Activated CD8-positive, alpha-beta T cell treated with anti-CD3 and anti-CD28 coated beads for 36 hours (primary cell): ENCODE measurements around the gene COPS2. TPM values are rescaled to one million over a fixed set of nuclear protein-coding genes. Genes with fewer than 3 reads are reported as not detected.
"Not testable (repeated sequence)": the region's sequence is repeated elsewhere in the genome, so short reads cannot be mapped to it uniquely, and the experiment has no call there.

Experiments used
- ATAC-seq: fragments of 200-7000 bp; cut with Tn5 transposase; one replicate; pipeline ENCODE4 v1.10.0; 2021; ENCODE audit warnings: mild to moderate bottlenecking, moderate library complexity
- CTCF ChIA-PET: fragments of 350-600 bp; sonication (Branson Sonifier 250); formaldehyde crosslinking; loops from one replicate; lab custom pipeline; 2021; ENCODE audit warnings: antibody characterized with exemption; lab: Charles Lee
- POLR2A ChIA-PET: fragments of 350-600 bp; sonication (Branson Sonifier 250); formaldehyde crosslinking; loops from one replicate; lab custom pipeline; 2021; ENCODE audit warnings: antibody characterized with exemption; lab: Charles Lee
- DNase-seq: peaks from one replicate; pipeline ENCODE4 v3.0.0-alpha.2; 2020
- H3K27ac Mint-ChIP-seq: one replicate; pipeline ENCODE4 v1.8.0; 2021; ENCODE audit warnings: mild to moderate bottlenecking, mixed read lengths
- H3K27me3 Mint-ChIP-seq: one replicate; pipeline ENCODE4 v1.8.0; 2021; ENCODE audit warnings: mixed read lengths
- H3K36me3 Mint-ChIP-seq: one replicate; pipeline ENCODE4 v1.8.0; 2021; ENCODE audit warnings: low read depth, mixed read lengths
- H3K4me1 Mint-ChIP-seq: one replicate; pipeline ENCODE4 v1.8.0; 2021; ENCODE audit warnings: low read depth, mixed read lengths
- H3K4me3 Mint-ChIP-seq: one replicate; pipeline ENCODE4 v1.8.0; 2021; ENCODE audit warnings: mild to moderate bottlenecking, moderate library complexity, mixed read lengths
- H3K9me3 Mint-ChIP-seq: one replicate; pipeline ENCODE4 v1.8.0; 2021; ENCODE audit warnings: mixed read lengths
- intact Hi-C: fragments of 100-400 bp; cut with micrococcal nuclease; formaldehyde crosslinking; loops from one replicate; pipeline ENCODE4 v1.10.0; 2022
- total RNA-seq, 2 experiments: library from RNA; stranded (reverse); gene quantifications; one replicate each; pipeline ENCODE4 v1.2.3, GENCODE V29; 2021
- TF ChIP-seq, protein P1 (sequence below): fragments of 200-600 bp; IDR thresholded peaks from one replicate; pipeline ENCODE4 v1.8.0; 2022; ENCODE audit warnings: antibody characterized with exemption, mild to moderate bottlenecking

The COPS2 gene
- total RNA-seq, 2 experiments from 2014 or later, result 85.0 to 85.8 TPM

DNA sequence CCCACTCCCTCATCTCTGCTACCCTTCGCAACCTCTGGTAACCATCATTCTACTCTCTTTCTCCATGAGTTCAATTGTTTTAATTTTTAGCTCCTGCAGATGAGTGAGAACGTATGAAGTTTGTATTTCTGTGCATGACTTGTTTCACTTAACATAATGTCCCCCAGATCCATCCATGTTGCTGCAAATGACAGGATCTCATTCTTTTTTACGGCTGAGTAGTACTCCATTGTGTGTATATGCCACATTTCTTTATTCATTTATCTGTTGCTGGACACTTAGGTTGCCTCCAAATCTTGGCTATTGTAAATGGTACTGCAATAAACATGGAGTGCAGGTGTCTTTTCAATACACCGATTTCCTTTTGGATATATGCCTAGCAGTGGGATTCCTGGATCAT lies 26.7 kb upstream of the COPS2 start:
- CTCF ChIA-PET, result no interaction called here
- POLR2A ChIA-PET, result no interaction called here
- Mint-ChIP-seq H3K27me3 (no peaks in the 10 kb centered on the region), H3K9me3 (peaks cover 16% of the 10 kb centered on the region), H3K27ac (no peak overlapping the region), H3K4me1 (peaks cover 21% of the 10 kb centered on the region), H3K36me3 (peaks cover 34% of the 10 kb centered on the region), H3K4me3 (no peak overlapping the region)
- ATAC-seq, result no peak
- DNase-seq, result no peak
- TF ChIP-seq, protein P1, sequence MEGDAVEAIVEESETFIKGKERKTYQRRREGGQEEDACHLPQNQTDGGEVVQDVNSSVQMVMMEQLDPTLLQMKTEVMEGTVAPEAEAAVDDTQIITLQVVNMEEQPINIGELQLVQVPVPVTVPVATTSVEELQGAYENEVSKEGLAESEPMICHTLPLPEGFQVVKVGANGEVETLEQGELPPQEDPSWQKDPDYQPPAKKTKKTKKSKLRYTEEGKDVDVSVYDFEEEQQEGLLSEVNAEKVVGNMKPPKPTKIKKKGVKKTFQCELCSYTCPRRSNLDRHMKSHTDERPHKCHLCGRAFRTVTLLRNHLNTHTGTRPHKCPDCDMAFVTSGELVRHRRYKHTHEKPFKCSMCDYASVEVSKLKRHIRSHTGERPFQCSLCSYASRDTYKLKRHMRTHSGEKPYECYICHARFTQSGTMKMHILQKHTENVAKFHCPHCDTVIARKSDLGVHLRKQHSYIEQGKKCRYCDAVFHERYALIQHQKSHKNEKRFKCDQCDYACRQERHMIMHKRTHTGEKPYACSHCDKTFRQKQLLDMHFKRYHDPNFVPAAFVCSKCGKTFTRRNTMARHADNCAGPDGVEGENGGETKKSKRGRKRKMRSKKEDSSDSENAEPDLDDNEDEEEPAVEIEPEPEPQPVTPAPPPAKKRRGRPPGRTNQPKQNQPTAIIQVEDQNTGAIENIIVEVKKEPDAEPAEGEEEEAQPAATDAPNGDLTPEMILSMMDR, result no peak
- intact Hi-C loops, result no loop called here

GRCh38 chr15:49179433-49180190 lies 24.2 kb upstream of the COPS2 start:
- intact Hi-C loops, result no loop called here
- H3K4me3 Mint-ChIP-seq, result no peak overlapping the region
- H3K9me3 Mint-ChIP-seq, result peaks cover 9% of the 10 kb centered on the region
- ChIA-PET CTCF (no interaction called here), POLR2A (interaction anchor here (0.7 kb wide), 1 partner anchor 302 kb away, joined by 3 read pairs; the partner anchor contains the start of gene EID1)
- TF ChIP-seq, protein P1, result no peak
- no peak for ATAC-seq
- H3K36me3 Mint-ChIP-seq, result peaks cover 21% of the 10 kb centered on the region
- H3K4me1 Mint-ChIP-seq, result peaks cover 14% of the 10 kb centered on the region
- no peak overlapping the region for H3K27ac Mint-ChIP-seq
- no peaks in the 10 kb centered on the region for H3K27me3 Mint-ChIP-seq
- no peak for DNase-seq

DNA sequence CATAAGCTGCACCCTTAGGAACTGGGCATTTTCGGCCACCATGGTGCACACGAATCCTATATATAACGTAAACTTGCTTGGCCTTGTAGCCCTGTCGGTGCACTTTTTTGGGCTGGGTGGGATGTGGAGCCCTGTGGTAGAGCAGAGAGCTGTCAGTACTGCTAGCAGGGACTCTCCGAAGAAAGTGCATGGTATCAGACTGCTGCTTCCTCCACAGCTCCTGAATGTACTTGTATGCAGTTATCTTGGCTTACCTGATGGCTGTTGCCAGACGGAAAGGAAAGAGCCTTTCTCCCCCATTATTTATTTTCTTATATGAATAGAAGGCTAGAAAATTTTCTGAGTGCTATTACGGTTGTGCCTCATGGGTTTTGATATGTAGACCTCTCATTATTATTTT lies 23.1 kb upstream of the COPS2 start:
- ChIA-PET POLR2A (interaction anchor here (1.0 kb wide), 1 partner anchor 8 kb away, joined by 4 read pairs; the partner anchor contains the start of gene GALK2), CTCF (no interaction called here)
- H3K4me3 Mint-ChIP-seq, result no peak overlapping the region
- no peak for ATAC-seq
- no peak for DNase-seq
- no peak overlapping the region for H3K27ac Mint-ChIP-seq
- H3K9me3 Mint-ChIP-seq, result peaks cover 6% of the 10 kb centered on the region
- peaks cover 9% of the 10 kb centered on the region for H3K4me1 Mint-ChIP-seq
- intact Hi-C loops, result no loop called here
- TF ChIP-seq, protein P1, result no peak
- peaks cover 14% of the 10 kb centered on the region for H3K36me3 Mint-ChIP-seq
- no peaks in the 10 kb centered on the region for H3K27me3 Mint-ChIP-seq

DNA sequence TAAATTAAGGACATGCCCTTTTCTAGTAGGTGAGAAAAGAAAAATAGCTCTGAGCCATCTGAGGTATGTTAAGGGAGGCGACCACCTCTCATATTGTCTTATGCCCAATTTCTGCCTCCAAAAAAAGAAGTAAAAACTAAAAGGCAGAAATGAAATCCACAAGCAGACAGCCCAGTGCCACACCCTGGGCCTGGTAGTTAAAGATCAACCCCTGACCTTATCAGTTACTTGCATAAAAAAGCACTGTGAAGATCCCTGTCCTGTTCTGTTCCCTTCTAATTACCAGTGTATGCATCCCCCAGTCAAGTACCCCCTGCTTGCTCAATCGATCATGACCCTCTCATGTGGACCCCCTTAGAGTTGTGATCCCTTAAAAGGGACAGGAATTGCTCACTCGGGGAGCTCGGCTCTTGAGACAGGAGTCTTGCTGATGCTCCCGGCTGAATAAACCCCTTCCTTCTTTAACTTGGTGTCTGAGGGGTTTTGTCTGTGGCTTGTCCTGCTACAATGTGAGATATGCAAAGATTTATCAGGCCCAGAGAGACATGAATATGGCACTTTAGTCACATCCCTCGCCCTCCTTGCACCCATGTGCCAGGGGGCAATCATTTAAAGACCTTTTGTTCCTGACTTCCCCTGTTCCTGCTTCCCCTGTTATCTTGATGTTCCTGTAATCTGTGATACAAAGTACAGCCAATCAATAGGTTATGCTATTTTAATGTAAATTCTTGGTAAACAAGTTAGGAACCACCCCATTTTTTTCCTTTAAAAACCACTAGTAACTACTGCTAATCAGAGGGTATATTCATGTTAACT lies 20.4 kb upstream of the COPS2 start:
- H3K27ac Mint-ChIP-seq, H3K36me3 Mint-ChIP-seq, H3K9me3 Mint-ChIP-seq, POLR2A ChIA-PET, DNase-seq, H3K4me3 Mint-ChIP-seq, ATAC-seq, H3K27me3 Mint-ChIP-seq, intact Hi-C loops: not testable (repeated sequence)
- CTCF ChIA-PET, result interaction anchor here (1.0 kb wide), 1 partner anchor 11 kb away, joined by 3 read pairs; no protein-coding TSS in a partner anchor
- H3K4me1 Mint-ChIP-seq, result peaks cover 26% of the 10 kb centered on the region

DNA sequence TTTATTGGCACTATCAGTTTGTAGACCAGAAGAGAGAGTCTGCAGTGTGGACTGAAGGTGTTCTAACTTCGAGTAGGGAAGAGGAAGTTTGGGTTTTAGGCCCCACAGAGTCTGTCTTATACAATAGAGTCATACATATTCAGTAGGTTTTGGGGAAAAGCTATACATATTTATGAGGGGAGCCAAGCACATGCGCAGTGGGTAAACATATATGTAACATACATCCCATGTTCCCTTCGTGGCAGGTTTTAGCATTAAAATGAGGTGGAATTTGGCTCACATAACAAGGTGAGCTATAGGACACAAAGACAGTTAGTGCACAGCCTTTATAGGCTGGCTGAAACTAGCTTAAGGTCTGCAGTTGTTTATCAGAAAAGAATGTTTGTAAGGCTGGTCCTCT lies 19.5 kb upstream of the COPS2 start:
- Mint-ChIP-seq H3K27me3 (no peaks in the 10 kb centered on the region), H3K27ac (no peak overlapping the region), H3K9me3 (no peaks in the 10 kb centered on the region), H3K4me1 (peaks cover 26% of the 10 kb centered on the region), H3K4me3 (no peak overlapping the region), H3K36me3 (peaks cover 7% of the 10 kb centered on the region)
- ATAC-seq, result no peak
- TF ChIP-seq, protein P1, result no peak
- intact Hi-C loops, result no loop called here
- DNase-seq, result no peak
- POLR2A ChIA-PET, result no interaction called here
- CTCF ChIA-PET, result no interaction called here
